Rectal smooth muscle tissue (tissue), 1 donor: ENCODE data around the gene ZSWIM4.
"Not testable (repeated sequence)": the region's sequence is repeated elsewhere in the genome, so short reads cannot be mapped to it uniquely, and the experiment has no call there.

Experiments used
- H3K27ac ChIP-seq: one replicate; pipeline ENCODE4 v1.7.0; 2013; ENCODE audit warnings: low read depth, low read length, inconsistent platforms
- H3K27me3 ChIP-seq: one replicate; pipeline ENCODE4 v1.7.0; 2013; ENCODE audit warnings: low read length; ENCODE audit not compliant: control insufficient read depth, insufficient read depth
- H3K36me3 ChIP-seq: one replicate; pipeline ENCODE4 v1.7.0; 2013; ENCODE audit warnings: low read length; ENCODE audit not compliant: control insufficient read depth, insufficient read depth
- H3K4me1 ChIP-seq: one replicate; pipeline ENCODE4 v1.7.0; 2013; ENCODE audit warnings: low read length; ENCODE audit not compliant: control insufficient read depth, insufficient read depth
- H3K4me3 ChIP-seq: one replicate; pipeline ENCODE4 v1.7.0; 2013; ENCODE audit warnings: low read length
- H3K9ac ChIP-seq: one replicate; pipeline ENCODE4 v1.7.0; 2013; ENCODE audit warnings: low read length

ZSWIM4 gene

GRCh38 chr19:13794757-13795589 is at the start of gene ZSWIM4:
TSS of gene ZSWIM4 (plus strand) at chr19:13795443. CDS start at chr19:13795649, 206 bp downstream.
- Histone ChIP-seq H3K36me3 (no peaks in the 10 kb centered on the region), H3K27me3 (no peaks in the 10 kb centered on the region), H3K4me3 (peak within 1 kb of the TSS; percentile 85), H3K9ac (peak within 1 kb of the TSS; percentile 19), H3K27ac (peak within 1 kb of the TSS; percentile 83), H3K4me1 (peaks cover 14% of the 10 kb centered on the region)

GRCh38 chr19:13747098-13747453 is 48.2 kb upstream of the ZSWIM4 start:
- H3K4me3 ChIP-seq = peak overlapping the region; percentile 84
- H3K4me1 ChIP-seq = peaks cover 6% of the 10 kb centered on the region
- no peak overlapping the region for H3K9ac ChIP-seq
- H3K27ac ChIP-seq = no peak overlapping the region
- no peaks in the 10 kb centered on the region for H3K27me3 ChIP-seq
- H3K36me3 ChIP-seq = peaks cover 3% of the 10 kb centered on the region

GRCh38 chr19:13748169-13748828 is 46.9 kb upstream of the ZSWIM4 start:
- peak overlapping the region; percentile 92 for H3K9ac ChIP-seq
- peak overlapping the region; percentile 83 for H3K27ac ChIP-seq
- H3K4me1 ChIP-seq = peaks cover 6% of the 10 kb centered on the region
- peak overlapping the region; percentile 84 for H3K4me3 ChIP-seq
- H3K36me3 ChIP-seq = peaks cover 6% of the 10 kb centered on the region
- H3K27me3 ChIP-seq = no peaks in the 10 kb centered on the region

GRCh38 chr19:13751436-13751835 is 43.8 kb upstream of the ZSWIM4 start:
- no peak overlapping the region for H3K9ac ChIP-seq
- peaks cover 23% of the 10 kb centered on the region for H3K36me3 ChIP-seq
- H3K4me3 ChIP-seq = no peak overlapping the region
- H3K27me3 ChIP-seq = no peaks in the 10 kb centered on the region
- no peak overlapping the region for H3K27ac ChIP-seq
- H3K4me1 ChIP-seq = peaks cover 6% of the 10 kb centered on the region

- H3K4me3 ChIP-seq = not testable (repeated sequence)
- peaks cover 39% of the 10 kb centered on the region for H3K36me3 ChIP-seq
Observed at GRCh38 chr19:13753622-13754021, 41.6 kb upstream of the ZSWIM4 start.

GRCh38 chr19:13756210-13756609 is 39.0 kb upstream of the ZSWIM4 start:
- Histone ChIP-seq H3K4me3 (no peak overlapping the region), H3K4me1 (no peaks in the 10 kb centered on the region), H3K27ac (no peak overlapping the region), H3K27me3 (no peaks in the 10 kb centered on the region), H3K36me3 (peaks cover 52% of the 10 kb centered on the region), H3K9ac (no peak overlapping the region)

More at GRCh38 chr19:13753622-13754021, 41.6 kb upstream of the ZSWIM4 start:
- not testable (repeated sequence) for H3K9ac ChIP-seq, H3K4me1 ChIP-seq, H3K27me3 ChIP-seq, H3K27ac ChIP-seq

GRCh38 chr19:13757805-13758772 is 37.2 kb upstream of the ZSWIM4 start:
- Histone ChIP-seq H3K9ac (no peak overlapping the region), H3K4me1 (no peaks in the 10 kb centered on the region), H3K4me3 (no peak overlapping the region), H3K27me3 (no peaks in the 10 kb centered on the region), H3K36me3 (peaks cover 51% of the 10 kb centered on the region), H3K27ac (no peak overlapping the region)

- Histone ChIP-seq H3K27me3 (no peaks in the 10 kb centered on the region), H3K9ac (no peak overlapping the region), H3K36me3 (peaks cover 51% of the 10 kb centered on the region), H3K4me3 (no peak overlapping the region), H3K4me1 (no peaks in the 10 kb centered on the region), H3K27ac (no peak overlapping the region)
Observed at GRCh38 chr19:13758795-13759194, 36.4 kb upstream of the ZSWIM4 start.

GRCh38 chr19:13761423-13761822 is 33.8 kb upstream of the ZSWIM4 start:
- no peak overlapping the region for H3K27ac ChIP-seq
- H3K36me3 ChIP-seq = peaks cover 34% of the 10 kb centered on the region
- H3K4me3 ChIP-seq = no peak overlapping the region
- H3K4me1 ChIP-seq = peaks cover 5% of the 10 kb centered on the region
- H3K27me3 ChIP-seq = no peaks in the 10 kb centered on the region
- H3K9ac ChIP-seq = no peak overlapping the region

GRCh38 chr19:13762635-13763235 is 32.5 kb upstream of the ZSWIM4 start:
- H3K36me3 ChIP-seq = peaks cover 24% of the 10 kb centered on the region
- H3K4me3 ChIP-seq = no peak overlapping the region
- no peak overlapping the region for H3K27ac ChIP-seq
- no peak overlapping the region for H3K9ac ChIP-seq
- H3K4me1 ChIP-seq = peaks cover 5% of the 10 kb centered on the region
- no peaks in the 10 kb centered on the region for H3K27me3 ChIP-seq

GRCh38 chr19:13763265-13763664 is 32.0 kb upstream of the ZSWIM4 start:
- Histone ChIP-seq H3K4me1 (peaks cover 5% of the 10 kb centered on the region), H3K27me3 (no peaks in the 10 kb centered on the region), H3K9ac (no peak overlapping the region), H3K4me3 (no peak overlapping the region), H3K27ac (no peak overlapping the region), H3K36me3 (peaks cover 19% of the 10 kb centered on the region)
